ENCODE data around the gene NUP205.

DNA sequence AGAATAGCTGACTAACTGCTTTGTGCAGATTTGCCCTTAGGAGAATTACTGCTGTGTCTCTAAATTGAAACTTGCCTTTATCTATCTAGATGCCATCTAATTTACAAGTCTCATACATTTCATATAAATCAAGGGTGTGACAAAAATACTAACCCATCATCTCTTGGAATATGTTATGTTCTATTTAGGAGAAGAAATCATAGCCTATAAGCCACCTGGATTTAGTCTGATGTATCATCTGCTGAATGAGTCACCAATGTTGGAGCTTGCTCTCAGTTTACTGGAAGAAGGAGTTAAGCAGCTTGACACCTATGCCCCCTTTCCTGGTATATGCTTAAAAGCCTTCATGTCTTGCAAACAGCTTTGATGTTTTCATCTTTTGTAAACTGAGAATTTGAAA lies 43.5 kb downstream of the NUP205 start:
- no peak for TF ChIP-seq POLR2A (IDR thresholded peaks at IDR 0.05)
- TF ChIP-seq, protein P1, sequence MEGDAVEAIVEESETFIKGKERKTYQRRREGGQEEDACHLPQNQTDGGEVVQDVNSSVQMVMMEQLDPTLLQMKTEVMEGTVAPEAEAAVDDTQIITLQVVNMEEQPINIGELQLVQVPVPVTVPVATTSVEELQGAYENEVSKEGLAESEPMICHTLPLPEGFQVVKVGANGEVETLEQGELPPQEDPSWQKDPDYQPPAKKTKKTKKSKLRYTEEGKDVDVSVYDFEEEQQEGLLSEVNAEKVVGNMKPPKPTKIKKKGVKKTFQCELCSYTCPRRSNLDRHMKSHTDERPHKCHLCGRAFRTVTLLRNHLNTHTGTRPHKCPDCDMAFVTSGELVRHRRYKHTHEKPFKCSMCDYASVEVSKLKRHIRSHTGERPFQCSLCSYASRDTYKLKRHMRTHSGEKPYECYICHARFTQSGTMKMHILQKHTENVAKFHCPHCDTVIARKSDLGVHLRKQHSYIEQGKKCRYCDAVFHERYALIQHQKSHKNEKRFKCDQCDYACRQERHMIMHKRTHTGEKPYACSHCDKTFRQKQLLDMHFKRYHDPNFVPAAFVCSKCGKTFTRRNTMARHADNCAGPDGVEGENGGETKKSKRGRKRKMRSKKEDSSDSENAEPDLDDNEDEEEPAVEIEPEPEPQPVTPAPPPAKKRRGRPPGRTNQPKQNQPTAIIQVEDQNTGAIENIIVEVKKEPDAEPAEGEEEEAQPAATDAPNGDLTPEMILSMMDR (IDR thresholded peaks at IDR 0.05), result no peak

All from heart left ventricle (tissue), 13 donors.